ENCODE results near the gene P2RY14.

DNA sequence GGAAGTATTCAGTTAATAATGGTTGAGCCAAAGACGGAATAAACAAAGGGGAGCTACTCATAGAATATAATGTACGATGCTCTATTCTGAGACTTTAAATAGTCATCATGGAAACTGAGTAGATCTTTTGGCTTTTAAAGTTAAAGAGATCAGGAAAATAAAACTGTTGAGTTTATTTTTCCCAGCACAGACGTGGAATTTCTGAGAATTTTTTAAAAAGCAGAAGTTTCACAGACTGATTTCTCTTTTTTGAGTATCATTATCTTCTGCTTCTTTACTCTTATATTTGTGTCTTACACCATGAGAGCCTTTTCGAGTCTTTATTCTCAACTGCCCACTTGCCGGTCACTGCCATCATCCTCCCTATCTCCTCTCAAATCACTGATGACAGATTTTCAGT is 13.2 kb downstream of the P2RY14 start:
- TF ChIP-seq, protein P1, sequence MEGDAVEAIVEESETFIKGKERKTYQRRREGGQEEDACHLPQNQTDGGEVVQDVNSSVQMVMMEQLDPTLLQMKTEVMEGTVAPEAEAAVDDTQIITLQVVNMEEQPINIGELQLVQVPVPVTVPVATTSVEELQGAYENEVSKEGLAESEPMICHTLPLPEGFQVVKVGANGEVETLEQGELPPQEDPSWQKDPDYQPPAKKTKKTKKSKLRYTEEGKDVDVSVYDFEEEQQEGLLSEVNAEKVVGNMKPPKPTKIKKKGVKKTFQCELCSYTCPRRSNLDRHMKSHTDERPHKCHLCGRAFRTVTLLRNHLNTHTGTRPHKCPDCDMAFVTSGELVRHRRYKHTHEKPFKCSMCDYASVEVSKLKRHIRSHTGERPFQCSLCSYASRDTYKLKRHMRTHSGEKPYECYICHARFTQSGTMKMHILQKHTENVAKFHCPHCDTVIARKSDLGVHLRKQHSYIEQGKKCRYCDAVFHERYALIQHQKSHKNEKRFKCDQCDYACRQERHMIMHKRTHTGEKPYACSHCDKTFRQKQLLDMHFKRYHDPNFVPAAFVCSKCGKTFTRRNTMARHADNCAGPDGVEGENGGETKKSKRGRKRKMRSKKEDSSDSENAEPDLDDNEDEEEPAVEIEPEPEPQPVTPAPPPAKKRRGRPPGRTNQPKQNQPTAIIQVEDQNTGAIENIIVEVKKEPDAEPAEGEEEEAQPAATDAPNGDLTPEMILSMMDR (IDR thresholded peaks at IDR 0.05): no peak
- no peak for TF ChIP-seq POLR2A (IDR thresholded peaks at IDR 0.05)
